SK-N-MC (cell line): ENCODE data around the gene TBL1X.

ENCODE experiments used
- EZH2 ChIP-seq: fragments of 200-600 bp; sonication (generic); IDR thresholded peaks from one replicate; pipeline ENCODE4 v1.6.1; 2017; ENCODE audit warnings: antibody characterized with exemption
- POLR2AphosphoS5 ChIP-seq: IDR thresholded peaks from 2 replicates; pipeline ENCODE4 v1.6.1; 2012; ENCODE audit warnings: mild to moderate bottlenecking, low read depth, low read length, borderline replicate concordance

DNA sequence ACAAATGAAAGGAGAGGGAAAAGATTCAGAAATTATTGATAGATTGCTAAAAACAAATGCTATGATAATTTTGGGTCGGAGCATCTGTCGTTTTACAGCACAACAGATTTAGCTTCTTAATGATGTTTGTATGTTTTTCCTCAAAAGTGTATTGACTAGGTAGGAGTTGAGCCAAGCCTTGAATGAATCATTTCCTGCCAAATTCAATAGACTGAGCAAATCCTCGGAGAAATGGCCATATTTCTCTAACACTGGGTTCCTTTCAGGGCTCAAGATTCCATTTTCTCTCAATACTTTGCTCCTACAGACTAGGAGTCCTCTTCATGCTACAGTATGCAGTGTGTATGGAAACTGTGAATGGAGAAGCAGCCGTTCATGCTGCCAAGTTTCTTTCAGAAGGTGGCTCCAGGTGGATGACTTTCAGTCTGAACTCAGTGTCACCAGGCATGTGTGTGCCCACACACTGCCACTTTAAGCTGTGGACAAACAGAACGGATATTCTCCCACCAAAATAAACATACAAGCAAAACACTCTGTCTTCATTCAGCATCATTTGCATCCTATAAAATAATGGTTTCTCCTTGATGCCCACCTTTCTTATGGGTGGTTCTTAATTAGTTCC lies 146.0 kb downstream of the TBL1X start:
- TF ChIP-seq EZH2 (no peak), POLR2AphosphoS5 (no peak)
